ENCODE data around the gene HMSD.

DNA sequence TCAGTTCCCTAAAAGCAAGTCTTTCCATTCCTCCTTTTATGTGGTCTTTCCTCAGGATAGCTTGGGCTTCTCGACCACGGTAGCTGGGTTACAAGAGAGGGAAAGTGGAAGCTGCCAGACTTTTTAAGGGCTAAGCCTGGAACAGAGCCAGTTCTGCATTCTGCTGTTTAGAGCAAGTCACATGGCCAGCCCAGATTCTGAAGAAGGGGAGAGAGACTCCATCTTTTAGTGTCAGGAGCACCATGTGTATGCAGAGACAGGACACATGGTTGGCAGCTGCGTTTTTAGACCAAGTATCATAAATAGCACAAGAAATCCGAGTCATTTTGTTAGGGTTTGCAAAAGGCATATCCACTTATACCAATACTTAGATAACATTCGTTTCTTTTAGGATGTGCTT is 4.7 kb downstream of the HMSD start:
- TF ChIP-seq, protein P1, sequence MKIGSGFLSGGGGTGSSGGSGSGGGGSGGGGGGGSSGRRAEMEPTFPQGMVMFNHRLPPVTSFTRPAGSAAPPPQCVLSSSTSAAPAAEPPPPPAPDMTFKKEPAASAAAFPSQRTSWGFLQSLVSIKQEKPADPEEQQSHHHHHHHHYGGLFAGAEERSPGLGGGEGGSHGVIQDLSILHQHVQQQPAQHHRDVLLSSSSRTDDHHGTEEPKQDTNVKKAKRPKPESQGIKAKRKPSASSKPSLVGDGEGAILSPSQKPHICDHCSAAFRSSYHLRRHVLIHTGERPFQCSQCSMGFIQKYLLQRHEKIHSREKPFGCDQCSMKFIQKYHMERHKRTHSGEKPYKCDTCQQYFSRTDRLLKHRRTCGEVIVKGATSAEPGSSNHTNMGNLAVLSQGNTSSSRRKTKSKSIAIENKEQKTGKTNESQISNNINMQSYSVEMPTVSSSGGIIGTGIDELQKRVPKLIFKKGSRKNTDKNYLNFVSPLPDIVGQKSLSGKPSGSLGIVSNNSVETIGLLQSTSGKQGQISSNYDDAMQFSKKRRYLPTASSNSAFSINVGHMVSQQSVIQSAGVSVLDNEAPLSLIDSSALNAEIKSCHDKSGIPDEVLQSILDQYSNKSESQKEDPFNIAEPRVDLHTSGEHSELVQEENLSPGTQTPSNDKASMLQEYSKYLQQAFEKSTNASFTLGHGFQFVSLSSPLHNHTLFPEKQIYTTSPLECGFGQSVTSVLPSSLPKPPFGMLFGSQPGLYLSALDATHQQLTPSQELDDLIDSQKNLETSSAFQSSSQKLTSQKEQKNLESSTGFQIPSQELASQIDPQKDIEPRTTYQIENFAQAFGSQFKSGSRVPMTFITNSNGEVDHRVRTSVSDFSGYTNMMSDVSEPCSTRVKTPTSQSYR (CRISPR knock-in tag; IDR thresholded peaks at IDR 0.05): no peak
- TF ChIP-seq TCF7 (CRISPR knock-in tag; IDR thresholded peaks at IDR 0.05; ENCODE audit: low read depth) (no peak), CTCF (IDR thresholded peaks at IDR 0.05) (no peak), NFYB (CRISPR knock-in tag; conservative IDR thresholded peaks at IDR 0.05; ENCODE audit: low read depth) (no peak), USF1 (CRISPR knock-in tag; IDR thresholded peaks at IDR 0.05) (no peak), ELF4 (CRISPR knock-in tag; IDR thresholded peaks at IDR 0.05; ENCODE audit: low read depth) (no peak), GABPB1 (CRISPR knock-in tag; IDR thresholded peaks at IDR 0.05) (no peak), SP1 (CRISPR knock-in tag; conservative IDR thresholded peaks at IDR 0.05) (no peak), RELA (CRISPR knock-in tag; IDR thresholded peaks at IDR 0.05; ENCODE audit: borderline replicate concordance) (no peak), ETV6 (CRISPR knock-in tag; IDR thresholded peaks at IDR 0.05) (no peak), CREB1 (CRISPR knock-in tag; IDR thresholded peaks at IDR 0.05) (no peak), ATF3 (CRISPR knock-in tag; conservative IDR thresholded peaks at IDR 0.05) (no peak)
- TF ChIP-seq, protein P2, sequence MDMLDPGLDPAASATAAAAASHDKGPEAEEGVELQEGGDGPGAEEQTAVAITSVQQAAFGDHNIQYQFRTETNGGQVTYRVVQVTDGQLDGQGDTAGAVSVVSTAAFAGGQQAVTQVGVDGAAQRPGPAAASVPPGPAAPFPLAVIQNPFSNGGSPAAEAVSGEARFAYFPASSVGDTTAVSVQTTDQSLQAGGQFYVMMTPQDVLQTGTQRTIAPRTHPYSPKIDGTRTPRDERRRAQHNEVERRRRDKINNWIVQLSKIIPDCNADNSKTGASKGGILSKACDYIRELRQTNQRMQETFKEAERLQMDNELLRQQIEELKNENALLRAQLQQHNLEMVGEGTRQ (CRISPR knock-in tag; IDR thresholded peaks at IDR 0.05): no peak
